KOPT-K1 (cell line): ENCODE results near the gene DZIP1L.

Source experiments
- H3K27ac ChIP-seq: fragments of 200-600 bp; sonication (generic); 2 replicates; pipeline ENCODE4 v1.5.1; 2016; ENCODE audit warnings: antibody characterized with exemption, mild to moderate bottlenecking, low read depth, low read length; ENCODE audit not compliant: poor library complexity, severe bottlenecking
- H3K36me3 ChIP-seq: fragments of 200-600 bp; sonication (generic); 2 replicates; pipeline ENCODE4 v1.5.1; 2017; ENCODE audit warnings: antibody characterized with exemption, mild to moderate bottlenecking, low read length, moderate library complexity; ENCODE audit not compliant: insufficient read depth
- H3K9me3 ChIP-seq: fragments of 200-600 bp; sonication (generic); 2 replicates; pipeline ENCODE4 v1.5.1; 2017; ENCODE audit warnings: antibody characterized with exemption, low read length, mild to moderate bottlenecking; ENCODE audit not compliant: insufficient read depth, poor library complexity, severe bottlenecking

Gene DZIP1L

DNA sequence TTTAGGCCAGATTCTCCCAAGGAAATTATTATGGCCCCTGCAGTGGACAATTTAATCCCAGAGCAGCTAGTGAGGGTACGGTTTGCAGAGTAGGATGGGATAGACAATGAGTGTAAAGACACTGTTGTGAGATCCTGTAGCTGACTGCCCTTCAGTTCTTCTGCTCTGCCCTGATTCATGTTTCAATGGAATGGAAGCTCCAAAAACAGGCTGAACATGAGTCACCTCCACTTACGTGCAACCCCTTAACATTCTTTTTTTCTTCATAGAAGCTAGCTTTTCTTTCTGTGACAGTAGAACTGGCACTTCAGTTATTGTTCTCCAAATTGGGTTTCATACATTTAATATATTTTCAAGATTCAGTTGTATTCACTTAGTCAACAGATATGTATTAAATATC is 73.4 kb downstream of the DZIP1L start:
- no peaks in the 10 kb centered on the region for H3K9me3 ChIP-seq
- no peaks in the 10 kb centered on the region for H3K36me3 ChIP-seq
- H3K27ac ChIP-seq = no peak overlapping the region

DNA sequence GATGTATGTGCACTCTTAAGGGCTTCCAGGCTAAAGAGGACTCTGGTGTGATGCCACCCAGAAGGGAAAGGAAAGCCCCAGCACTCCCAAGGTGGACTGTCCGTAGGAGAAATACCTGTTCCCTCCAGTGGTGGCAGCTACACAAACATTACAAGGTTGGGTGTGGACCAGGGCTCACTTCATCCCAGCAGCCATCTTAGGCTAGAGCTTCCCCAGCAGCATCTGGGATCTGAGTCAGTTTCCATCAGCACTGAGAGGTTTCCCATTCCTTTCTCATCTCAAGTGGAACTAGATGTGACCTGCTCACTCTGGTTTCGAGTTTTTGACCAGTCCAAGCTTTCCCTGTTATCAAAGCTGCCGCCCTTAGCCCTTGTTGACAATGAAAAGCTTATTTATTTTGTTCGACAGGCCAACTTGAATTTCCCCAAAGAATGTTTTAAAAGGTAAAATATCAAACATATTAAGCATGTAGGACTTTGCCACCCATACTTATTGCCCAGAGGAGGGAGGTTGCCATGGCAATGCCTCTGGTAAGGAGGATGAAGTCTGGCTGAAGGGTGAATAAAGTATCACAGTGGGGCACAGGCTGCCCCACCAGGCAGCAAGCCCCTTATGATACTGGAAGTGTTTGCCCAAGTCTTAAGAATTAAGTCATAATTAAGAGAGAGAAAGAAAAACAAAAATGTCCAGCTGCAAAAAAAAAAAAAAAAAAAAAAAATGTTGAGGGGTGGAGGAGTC is 76.5 kb downstream of the DZIP1L start:
- Histone ChIP-seq H3K27ac (no peak overlapping the region), H3K9me3 (peaks cover 3% of the 10 kb centered on the region)

GRCh38 chr3:138036572-138036971 is 78.8 kb downstream of the DZIP1L start:
- H3K36me3 ChIP-seq = no peaks in the 10 kb centered on the region
- H3K9me3 ChIP-seq = peaks cover 3% of the 10 kb centered on the region
- H3K27ac ChIP-seq = no peak overlapping the region

More for the DNA sequence above, 76.5 kb downstream of the DZIP1L start:
- H3K36me3 ChIP-seq = no peaks in the 10 kb centered on the region

DNA sequence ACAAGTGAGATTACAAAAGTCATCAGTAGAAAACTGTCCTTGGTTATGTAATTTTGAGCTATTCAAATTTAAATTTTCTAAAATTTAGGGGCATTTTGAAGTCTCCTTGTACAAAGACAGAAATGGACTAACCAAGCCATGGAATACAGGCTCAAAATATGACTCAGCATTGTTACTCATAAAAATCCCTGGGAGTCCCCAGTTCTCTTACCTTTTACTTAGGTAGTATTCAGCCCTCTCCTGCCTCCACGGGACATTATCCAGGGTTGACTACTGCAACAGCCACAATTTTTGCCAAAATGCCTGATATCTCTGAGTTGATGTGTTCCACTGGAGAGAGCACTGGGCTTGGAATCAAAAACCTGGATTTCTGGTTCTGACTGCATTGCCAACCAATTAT is 80.5 kb downstream of the DZIP1L start:
- H3K36me3 ChIP-seq = no peaks in the 10 kb centered on the region
- no peak overlapping the region for H3K27ac ChIP-seq
- H3K9me3 ChIP-seq = peaks cover 3% of the 10 kb centered on the region

DNA sequence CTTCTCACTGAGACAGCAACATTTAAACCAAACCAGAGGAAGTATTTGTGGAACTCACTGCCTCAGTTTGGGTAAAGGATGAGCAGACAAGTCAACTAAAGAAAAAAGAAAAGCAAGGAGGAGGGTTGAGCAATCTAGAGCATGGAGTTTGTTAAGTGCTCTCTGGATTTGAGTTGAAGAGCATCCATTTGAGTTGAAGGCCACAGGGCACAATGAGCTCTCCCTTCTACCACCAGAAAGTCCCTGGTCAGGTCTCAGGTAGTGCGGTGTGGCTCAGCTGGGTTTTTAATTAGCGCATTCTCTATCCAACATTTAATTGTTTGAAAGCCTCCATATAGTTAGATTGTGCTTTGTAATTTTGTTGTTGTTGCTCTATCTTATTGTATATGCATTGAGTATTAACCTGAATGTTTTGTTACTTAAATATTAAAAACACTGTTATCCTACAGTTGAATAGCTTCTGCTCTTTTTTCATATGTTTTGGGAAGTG is 82.2 kb downstream of the DZIP1L start:
- H3K9me3 ChIP-seq = peaks cover 3% of the 10 kb centered on the region
- no peaks in the 10 kb centered on the region for H3K36me3 ChIP-seq
- H3K27ac ChIP-seq = no peak overlapping the region

GRCh38 chr3:138032567-138032966 is 82.8 kb downstream of the DZIP1L start:
- peaks cover 3% of the 10 kb centered on the region for H3K9me3 ChIP-seq
- H3K36me3 ChIP-seq = no peaks in the 10 kb centered on the region
- no peak overlapping the region for H3K27ac ChIP-seq

GRCh38 chr3:138031536-138031935 is 83.9 kb downstream of the DZIP1L start:
- Histone ChIP-seq H3K27ac (no peak overlapping the region), H3K9me3 (no peaks in the 10 kb centered on the region), H3K36me3 (no peaks in the 10 kb centered on the region)

GRCh38 chr3:138030734-138031280 is 84.6 kb downstream of the DZIP1L start:
- Histone ChIP-seq H3K27ac (no peak overlapping the region), H3K36me3 (no peaks in the 10 kb centered on the region), H3K9me3 (no peaks in the 10 kb centered on the region)

- H3K9me3 ChIP-seq = no peaks in the 10 kb centered on the region
- H3K27ac ChIP-seq = no peak overlapping the region
- no peaks in the 10 kb centered on the region for H3K36me3 ChIP-seq
Observed at GRCh38 chr3:138027821-138028220, 87.6 kb downstream of the DZIP1L start.

DNA sequence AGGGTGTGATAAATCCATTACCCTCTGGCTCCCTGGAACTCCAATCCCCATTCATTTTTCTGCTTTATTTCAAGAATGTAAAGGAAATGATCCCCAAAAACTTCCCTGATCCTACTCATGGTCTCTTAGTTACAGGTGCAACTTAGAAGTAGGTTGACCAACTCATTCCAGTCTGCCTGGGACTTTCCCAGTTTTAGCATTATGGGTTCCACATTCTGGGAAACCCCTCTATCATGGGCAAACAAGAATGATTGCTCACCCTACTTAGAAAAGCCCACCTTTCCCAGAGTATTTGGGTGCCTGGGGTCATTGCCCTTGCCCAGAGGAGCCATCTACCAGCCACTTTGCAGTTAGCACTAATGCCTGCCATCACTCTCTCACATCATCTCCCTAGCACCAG is 89.9 kb downstream of the DZIP1L start:
- Histone ChIP-seq H3K27ac (no peak overlapping the region), H3K9me3 (no peaks in the 10 kb centered on the region), H3K36me3 (no peaks in the 10 kb centered on the region)

- no peak overlapping the region for H3K27ac ChIP-seq
- H3K36me3 ChIP-seq = no peaks in the 10 kb centered on the region
- no peaks in the 10 kb centered on the region for H3K9me3 ChIP-seq
Observed at GRCh38 chr3:138023754-138024153, 91.7 kb downstream of the DZIP1L start.

GRCh38 chr3:138019281-138020069 is 95.9 kb downstream of the DZIP1L start:
- Histone ChIP-seq H3K27ac (no peak overlapping the region), H3K36me3 (no peaks in the 10 kb centered on the region), H3K9me3 (no peaks in the 10 kb centered on the region)

GRCh38 chr3:138016065-138016464 is 99.3 kb downstream of the DZIP1L start:
- no peaks in the 10 kb centered on the region for H3K36me3 ChIP-seq
- no peak overlapping the region for H3K27ac ChIP-seq
- H3K9me3 ChIP-seq = no peaks in the 10 kb centered on the region

- Histone ChIP-seq H3K36me3 (no peaks in the 10 kb centered on the region), H3K9me3 (no peaks in the 10 kb centered on the region), H3K27ac (no peak overlapping the region)
Observed at GRCh38 chr3:138012526-138012925, 102.9 kb downstream of the DZIP1L start.
